ENCODE measurements around the gene OBSCN.

DNA sequence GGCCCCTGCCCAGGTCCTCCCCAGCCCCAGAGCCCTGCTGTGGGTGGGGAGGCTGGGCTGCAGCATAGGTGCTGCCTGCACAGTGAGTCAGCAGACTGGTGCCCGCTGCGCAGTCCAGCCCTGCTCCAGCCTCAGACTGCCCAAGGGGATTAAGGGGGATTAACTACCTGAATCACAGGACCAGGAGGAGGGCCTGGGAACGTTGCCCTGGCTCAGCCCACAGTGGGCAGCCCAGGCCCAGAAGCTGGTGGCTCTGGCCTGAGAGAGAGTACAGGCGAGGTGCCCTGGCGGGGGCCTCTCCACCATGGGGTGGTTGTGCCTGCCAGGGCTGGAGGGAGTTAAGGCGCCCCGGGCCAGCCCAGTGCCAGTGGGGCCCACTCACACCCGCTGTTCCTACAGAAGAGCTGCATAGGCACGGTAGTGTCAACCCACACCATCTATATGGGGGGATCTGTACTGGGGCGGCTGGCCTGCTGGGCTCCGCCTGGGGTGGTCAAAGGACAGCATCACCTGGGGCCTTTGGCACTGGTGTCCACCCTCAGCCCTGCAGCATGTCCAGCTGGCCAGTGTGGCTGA is 2.3 kb downstream of the OBSCN start:
- TF ChIP-seq, protein P1, sequence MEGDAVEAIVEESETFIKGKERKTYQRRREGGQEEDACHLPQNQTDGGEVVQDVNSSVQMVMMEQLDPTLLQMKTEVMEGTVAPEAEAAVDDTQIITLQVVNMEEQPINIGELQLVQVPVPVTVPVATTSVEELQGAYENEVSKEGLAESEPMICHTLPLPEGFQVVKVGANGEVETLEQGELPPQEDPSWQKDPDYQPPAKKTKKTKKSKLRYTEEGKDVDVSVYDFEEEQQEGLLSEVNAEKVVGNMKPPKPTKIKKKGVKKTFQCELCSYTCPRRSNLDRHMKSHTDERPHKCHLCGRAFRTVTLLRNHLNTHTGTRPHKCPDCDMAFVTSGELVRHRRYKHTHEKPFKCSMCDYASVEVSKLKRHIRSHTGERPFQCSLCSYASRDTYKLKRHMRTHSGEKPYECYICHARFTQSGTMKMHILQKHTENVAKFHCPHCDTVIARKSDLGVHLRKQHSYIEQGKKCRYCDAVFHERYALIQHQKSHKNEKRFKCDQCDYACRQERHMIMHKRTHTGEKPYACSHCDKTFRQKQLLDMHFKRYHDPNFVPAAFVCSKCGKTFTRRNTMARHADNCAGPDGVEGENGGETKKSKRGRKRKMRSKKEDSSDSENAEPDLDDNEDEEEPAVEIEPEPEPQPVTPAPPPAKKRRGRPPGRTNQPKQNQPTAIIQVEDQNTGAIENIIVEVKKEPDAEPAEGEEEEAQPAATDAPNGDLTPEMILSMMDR (IDR thresholded peaks at IDR 0.05) = no peak
- no peak for TF ChIP-seq ZFX (IDR thresholded peaks at IDR 0.05; ENCODE audit: borderline replicate concordance)

All from 22Rv1 (cell line).